HG03159 (cell line): Measurements from ENCODE around the gene DBP.

Source experiments
- ATAC-seq: cut with Tn5 transposase; IDR thresholded peaks from one replicate; pipeline ENCODE4 v1.9.1; 2021; ENCODE audit warnings: mild to moderate bottlenecking, moderate library complexity; ENCODE audit not compliant: unreplicated experiment

DBP gene

DNA sequence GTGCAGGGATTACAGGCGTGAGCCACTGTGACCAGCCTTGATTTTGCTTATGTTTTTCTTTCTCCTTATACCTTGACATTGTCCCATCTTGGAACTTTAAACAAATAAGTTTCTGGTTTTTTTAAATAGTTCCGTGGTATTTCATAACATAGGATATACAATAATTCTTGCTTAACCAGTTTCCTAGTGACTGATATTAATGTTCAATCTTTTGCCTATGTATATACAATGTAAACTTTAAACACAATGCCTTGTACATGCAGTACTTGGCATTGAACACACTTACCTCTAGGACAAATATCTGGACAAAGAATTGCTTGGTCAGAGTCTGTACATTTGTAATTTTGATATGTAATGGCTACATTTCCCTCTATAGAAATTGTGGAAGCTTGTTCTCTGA, 55.0 kb downstream of the DBP start:
- ATAC-seq = no peak
